ENCODE measurements around the gene DIP2C. TPM values are rescaled to one million over a fixed set of nuclear protein-coding genes. Genes with fewer than 3 reads are reported as not detected.

Gene DIP2C
- total RNA-seq, 1 donor from 2014 or later, result 18.4 TPM

GRCh38 chr10:640673-641045, 48.8 kb downstream of the DIP2C start:
- no peak overlapping the region for H3K4me3 ChIP-seq
- no peaks in the 10 kb centered on the region for H3K9me3 ChIP-seq
- no peaks in the 10 kb centered on the region for H3K27me3 ChIP-seq
- intact Hi-C loops (cut with DNase I), result no loop called here
- peaks cover 14% of the 10 kb centered on the region for H3K4me1 ChIP-seq
- no peaks in the 10 kb centered on the region for H3K36me3 ChIP-seq
- TF ChIP-seq CTCF (IDR thresholded peaks at IDR 0.05) (no peak), POLR2A (IDR thresholded peaks at IDR 0.05) (no peak), POLR2AphosphoS5 (IDR thresholded peaks at IDR 0.05; ENCODE audit: insufficient read depth in 1 of 2, low read depth in 1 of 2) (no peak)
- no peak for DNase-seq (ENCODE audit: extremely low spot score in 2 of 2)
- H3K27ac ChIP-seq, result no peak overlapping the region

- Histone ChIP-seq H3K9me3 (no peaks in the 10 kb centered on the region), H3K27me3 (no peaks in the 10 kb centered on the region), H3K4me1 (peaks cover 14% of the 10 kb centered on the region), H3K36me3 (no peaks in the 10 kb centered on the region), H3K27ac (no peak overlapping the region), H3K4me3 (no peak overlapping the region)
- DNase-seq (ENCODE audit: extremely low spot score in 2 of 2), result no peak
- no peak for TF ChIP-seq POLR2A (IDR thresholded peaks at IDR 0.05)
- TF ChIP-seq CTCF (IDR thresholded peaks at IDR 0.05), result no peak
- TF ChIP-seq POLR2AphosphoS5 (IDR thresholded peaks at IDR 0.05; ENCODE audit: insufficient read depth in 1 of 2, low read depth in 1 of 2), result no peak
- intact Hi-C loops (cut with DNase I), result no loop called here
Measured at GRCh38 chr10:639751-640672, 49.5 kb downstream of the DIP2C start.

- H3K9me3 ChIP-seq, result no peaks in the 10 kb centered on the region
- H3K4me3 ChIP-seq, result no peak overlapping the region
- peaks cover 14% of the 10 kb centered on the region for H3K4me1 ChIP-seq
- H3K36me3 ChIP-seq, result no peaks in the 10 kb centered on the region
- no peak for DNase-seq (ENCODE audit: extremely low spot score in 2 of 2)
- no peak overlapping the region for H3K27ac ChIP-seq
- intact Hi-C loops (cut with DNase I), result no loop called here
- no peaks in the 10 kb centered on the region for H3K27me3 ChIP-seq
- TF ChIP-seq CTCF (IDR thresholded peaks at IDR 0.05), result no peak
Measured at GRCh38 chr10:639001-639750, 50.3 kb downstream of the DIP2C start.

- no peaks in the 10 kb centered on the region for H3K36me3 ChIP-seq
- DNase-seq (ENCODE audit: extremely low spot score in 2 of 2), result no peak
- peaks cover 14% of the 10 kb centered on the region for H3K4me1 ChIP-seq
- no peak overlapping the region for H3K27ac ChIP-seq
- intact Hi-C loops (cut with DNase I), result no loop called here
- H3K9me3 ChIP-seq, result no peaks in the 10 kb centered on the region
- no peak overlapping the region for H3K4me3 ChIP-seq
- no peak for TF ChIP-seq POLR2A (IDR thresholded peaks at IDR 0.05)
- no peak for TF ChIP-seq POLR2AphosphoS5 (IDR thresholded peaks at IDR 0.05; ENCODE audit: insufficient read depth in 1 of 2, low read depth in 1 of 2)
- no peak for TF ChIP-seq CTCF (IDR thresholded peaks at IDR 0.05)
- no peaks in the 10 kb centered on the region for H3K27me3 ChIP-seq
Measured at GRCh38 chr10:637771-638195, 51.7 kb downstream of the DIP2C start.

- H3K27ac ChIP-seq, result no peak overlapping the region
Measured at GRCh38 chr10:637221-637620, 52.2 kb downstream of the DIP2C start.

More at GRCh38 chr10:637221-637620, 52.2 kb downstream of the DIP2C start:
- no peaks in the 10 kb centered on the region for H3K36me3 ChIP-seq
- H3K4me1 ChIP-seq, result peaks cover 14% of the 10 kb centered on the region
- TF ChIP-seq POLR2AphosphoS5 (IDR thresholded peaks at IDR 0.05; ENCODE audit: insufficient read depth in 1 of 2, low read depth in 1 of 2), result no peak
- TF ChIP-seq CTCF (IDR thresholded peaks at IDR 0.05), result no peak
- no peak for DNase-seq (ENCODE audit: extremely low spot score in 2 of 2)
- intact Hi-C loops (cut with DNase I), result no loop called here
- no peak overlapping the region for H3K4me3 ChIP-seq
- H3K27me3 ChIP-seq, result no peaks in the 10 kb centered on the region
- H3K9me3 ChIP-seq, result no peaks in the 10 kb centered on the region
